Measurements from ENCODE around the gene MAGT1. TPM values are rescaled to one million over a fixed set of nuclear protein-coding genes. Genes with fewer than 3 reads are reported as not detected.

MAGT1 gene
- total and polyA plus RNA-seq, 4 donors, result 29.0 to 121 (median 58.0) TPM

GRCh38 chrX:77779695-77780094 lies 115.5 kb downstream of the MAGT1 start:
- WGBS, result 64% methylated on average over 3 of the region's 3 CpGs
- TF ChIP-seq ATF3 (IDR thresholded peaks at IDR 0.05) (no peak), HNF4G (IDR thresholded peaks at IDR 0.05) (no peak), RAD21 (IDR thresholded peaks at IDR 0.05) (no peak), EGR1 (IDR thresholded peaks at IDR 0.05; ENCODE audit: low read depth in 2 of 2) (no peak), GABPA (IDR thresholded peaks at IDR 0.05 in 1 of 2, conservative IDR thresholded peaks at IDR 0.05 in 1 of 2) (no peak), ZBTB33 (IDR thresholded peaks at IDR 0.05) (no peak), FOXA1 (IDR thresholded peaks at IDR 0.05) (no peak), YY1 (IDR thresholded peaks at IDR 0.05) (no peak), RXRA (IDR thresholded peaks at IDR 0.05) (no peak), CTCF (IDR thresholded peaks at IDR 0.05; ENCODE audit: low read depth, low read length, missing input control) (no peak), REST (IDR thresholded peaks at IDR 0.05) (no peak), JUND (IDR thresholded peaks at IDR 0.05) (no peak), TAF1 (conservative IDR thresholded peaks at IDR 0.05) (no peak), NR2F2 (IDR thresholded peaks at IDR 0.05) (no peak), HNF4A (conservative IDR thresholded peaks at IDR 0.05) (no peak), FOXA2 (IDR thresholded peaks at IDR 0.05) (no peak), MAX (IDR thresholded peaks at IDR 0.05) (no peak)
- Histone ChIP-seq H3K27ac (ENCODE audit: low read depth in 1 of 2, low read length in 2 of 2) (no peak overlapping the region), H3K9me3 (ENCODE audit: control insufficient read depth in 4 of 4, low read length in 3 of 4) (no peaks in the 10 kb centered on the region), H3K36me3 (ENCODE audit: control insufficient read depth in 4 of 4, insufficient read depth in 3 of 4, low read depth in 1 of 4, low read length in 3 of 4) (no peaks in the 10 kb centered on the region), H3K27me3 (ENCODE audit: control insufficient read depth in 4 of 4, insufficient read depth in 4 of 4, low read length in 3 of 4) (no peaks in the 10 kb centered on the region), H3K9ac (ENCODE audit: low read depth in 1 of 2, low read length in 2 of 2) (no peak overlapping the region), H3K4me3 (ENCODE audit: low read depth in 1 of 3, low read length in 3 of 3) (no peak overlapping the region), H3K4me1 (ENCODE audit: control insufficient read depth in 4 of 4, insufficient read depth in 4 of 4, low read length in 3 of 4) (peaks cover 0 to 4% (median 2%) of the 10 kb centered on the region in 4 donors)
- no peak for DNase-seq (ENCODE audit: low spot score)

- no peaks in the 10 kb centered on the region for H3K9me3 ChIP-seq (ENCODE audit: control insufficient read depth in 4 of 4, low read length in 3 of 4)
- no peaks in the 10 kb centered on the region for H3K27me3 ChIP-seq (ENCODE audit: control insufficient read depth in 4 of 4, insufficient read depth in 4 of 4, low read length in 3 of 4)
- H3K27ac ChIP-seq (ENCODE audit: low read depth in 1 of 2, low read length in 2 of 2), result no peak overlapping the region
- no peaks in the 10 kb centered on the region for H3K36me3 ChIP-seq (ENCODE audit: control insufficient read depth in 4 of 4, insufficient read depth in 3 of 4, low read depth in 1 of 4, low read length in 3 of 4)
- H3K4me3 ChIP-seq (ENCODE audit: low read depth in 1 of 3, low read length in 3 of 3), result no peak overlapping the region
- DNase-seq (ENCODE audit: low spot score), result no peak
- H3K9ac ChIP-seq (ENCODE audit: low read depth in 1 of 2, low read length in 2 of 2), result no peak overlapping the region
- no peaks in the 10 kb centered on the region for H3K4me1 ChIP-seq (ENCODE audit: control insufficient read depth in 4 of 4, insufficient read depth in 4 of 4, low read length in 3 of 4)
- WGBS, result 72% methylated on average over 2 of the region's 2 CpGs
- no peak for TF ChIP-seq HNF4G (IDR thresholded peaks at IDR 0.05)
- no peak for TF ChIP-seq REST (IDR thresholded peaks at IDR 0.05)
- no peak for TF ChIP-seq RAD21 (IDR thresholded peaks at IDR 0.05)
- no peak for TF ChIP-seq NR2F2 (IDR thresholded peaks at IDR 0.05)
- TF ChIP-seq FOXA2 (IDR thresholded peaks at IDR 0.05), result no peak
- no peak for TF ChIP-seq TAF1 (conservative IDR thresholded peaks at IDR 0.05)
- no peak for TF ChIP-seq CTCF (IDR thresholded peaks at IDR 0.05; ENCODE audit: low read depth, low read length, missing input control)
- TF ChIP-seq FOXA1 (IDR thresholded peaks at IDR 0.05), result no peak
- no peak for TF ChIP-seq ATF3 (IDR thresholded peaks at IDR 0.05)
Observed at GRCh38 chrX:77776659-77777058, 118.6 kb downstream of the MAGT1 start.
